Activated CD4-positive, alpha-beta T cell treated with anti-CD3 and anti-CD28 coated beads, Interleukin-2, Interleukin-4, amounts not matched to agents 100 ng/mL and 50 ng/mL, durations not matched to agents 16 hours and 8 hours (primary cell): ENCODE measurements around the gene NKAIN2.
"Not testable (repeated sequence)": the region's sequence is repeated elsewhere in the genome, so short reads cannot be mapped to it uniquely, and the experiment has no call there.

Source experiments
- DNase-seq: peaks from one replicate; pipeline ENCODE4 v3.0.0-alpha.2; 2020; ENCODE audit warnings: low spot score

The NKAIN2 gene

GRCh38 chr6:124334359-124334758 lies 530.7 kb downstream of the NKAIN2 start:
- DNase-seq, result no peak

- DNase-seq, result no peak
These were observed 536.1 kb downstream of the NKAIN2 start for GRCh38 chr6:124339610-124340334.

- DNase-seq, result not testable (repeated sequence)
These were observed 544.7 kb downstream of the NKAIN2 start for GRCh38 chr6:124348339-124348738.

GRCh38 chr6:124355146-124355545 lies 551.5 kb downstream of the NKAIN2 start:
- no peak for DNase-seq

- no peak for DNase-seq
These were observed 552.7 kb downstream of the NKAIN2 start for GRCh38 chr6:124356276-124356810.

- DNase-seq, result no peak
These were observed 553.1 kb downstream of the NKAIN2 start for GRCh38 chr6:124356811-124357210.

GRCh38 chr6:124368131-124368530 lies 564.5 kb downstream of the NKAIN2 start:
- DNase-seq, result no peak

- no peak for DNase-seq
These were observed 568.4 kb downstream of the NKAIN2 start for GRCh38 chr6:124371974-124372475.

- no peak for DNase-seq
These were observed 569.7 kb downstream of the NKAIN2 start for GRCh38 chr6:124373386-124373785.

- DNase-seq, result no peak
These were observed 585.5 kb downstream of the NKAIN2 start for GRCh38 chr6:124389127-124389526.

- DNase-seq, result no peak
These were observed 589.9 kb downstream of the NKAIN2 start for GRCh38 chr6:124393536-124393935.

GRCh38 chr6:124396361-124396760 lies 592.7 kb downstream of the NKAIN2 start:
- no peak for DNase-seq

- no peak for DNase-seq
These were observed 596.8 kb downstream of the NKAIN2 start for GRCh38 chr6:124400261-124400999.

- DNase-seq, result not testable (repeated sequence)
These were observed 606.8 kb downstream of the NKAIN2 start for GRCh38 chr6:124410425-124410824.

- DNase-seq, result not testable (repeated sequence)
These were observed 609.0 kb downstream of the NKAIN2 start for GRCh38 chr6:124412657-124413056.

GRCh38 chr6:124420116-124420840 lies 616.6 kb downstream of the NKAIN2 start:
- DNase-seq, result no peak

- no peak for DNase-seq
These were observed 620.0 kb downstream of the NKAIN2 start for GRCh38 chr6:124423621-124424020.

- no peak for DNase-seq
These were observed 627.2 kb downstream of the NKAIN2 start for GRCh38 chr6:124430740-124431318.

GRCh38 chr6:124432620-124433019 lies 629.0 kb downstream of the NKAIN2 start:
- no peak for DNase-seq

- no peak for DNase-seq
These were observed 629.9 kb downstream of the NKAIN2 start for GRCh38 chr6:124433387-124434160.

- DNase-seq, result no peak
These were observed 630.8 kb downstream of the NKAIN2 start for GRCh38 chr6:124434421-124434820.
